Activated T-cell treated with anti-CD3 and anti-CD28 coated beads, Interleukin-2, amount 50 U/mL, for 24 hours (primary cell): ENCODE data around the gene SDK2.

Source experiments
- DNase-seq: peaks from one replicate; pipeline ENCODE4 v3.0.0-alpha.2; 2020
- H3K27ac Mint-ChIP-seq: 2 replicates; pipeline ENCODE4 v1.8.0; 2020; ENCODE audit warnings: mild to moderate bottlenecking, mixed read lengths
- H3K27me3 Mint-ChIP-seq: 2 replicates; pipeline ENCODE4 v1.8.0; 2020; ENCODE audit warnings: mixed read lengths
- H3K36me3 Mint-ChIP-seq: 2 replicates; pipeline ENCODE4 v1.8.0; 2020; ENCODE audit warnings: low read depth, mixed read lengths
- H3K4me1 Mint-ChIP-seq: 2 replicates; pipeline ENCODE4 v1.8.0; 2020; ENCODE audit warnings: low read depth, mixed read lengths
- H3K4me3 Mint-ChIP-seq: 2 replicates; pipeline ENCODE4 v1.8.0; 2020; ENCODE audit warnings: mild to moderate bottlenecking, moderate library complexity, mixed read lengths
- H3K9me3 Mint-ChIP-seq: 2 replicates; pipeline ENCODE4 v1.8.0; 2020; ENCODE audit warnings: mixed read lengths

The SDK2 gene

DNA sequence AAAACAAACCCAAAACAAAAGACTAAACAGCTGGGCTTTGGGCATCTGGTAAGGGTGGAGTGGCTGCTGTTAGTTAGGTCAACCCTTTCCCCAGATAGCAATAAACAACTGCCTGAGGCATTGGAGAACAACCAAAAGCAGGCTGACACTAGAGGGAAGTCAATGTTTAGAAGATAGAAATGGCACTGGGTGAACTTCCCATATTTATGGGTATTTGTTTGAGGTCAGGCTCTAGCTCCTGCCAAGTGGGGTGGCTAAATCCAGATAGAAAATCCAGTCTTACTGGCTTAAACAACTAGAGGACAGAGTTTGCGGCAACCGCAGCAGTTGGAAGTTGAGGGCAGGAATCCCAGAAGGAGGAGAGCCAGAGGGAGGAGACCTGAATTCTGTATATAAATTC lies 79.4 kb downstream of the SDK2 start:
- H3K4me1 Mint-ChIP-seq, result peaks cover 21% of the 10 kb centered on the region
- no peak overlapping the region for H3K27ac Mint-ChIP-seq
- no peaks in the 10 kb centered on the region for H3K36me3 Mint-ChIP-seq
- no peak for DNase-seq
- no peaks in the 10 kb centered on the region for H3K27me3 Mint-ChIP-seq
- no peaks in the 10 kb centered on the region for H3K9me3 Mint-ChIP-seq
- no peak overlapping the region for H3K4me3 Mint-ChIP-seq

DNA sequence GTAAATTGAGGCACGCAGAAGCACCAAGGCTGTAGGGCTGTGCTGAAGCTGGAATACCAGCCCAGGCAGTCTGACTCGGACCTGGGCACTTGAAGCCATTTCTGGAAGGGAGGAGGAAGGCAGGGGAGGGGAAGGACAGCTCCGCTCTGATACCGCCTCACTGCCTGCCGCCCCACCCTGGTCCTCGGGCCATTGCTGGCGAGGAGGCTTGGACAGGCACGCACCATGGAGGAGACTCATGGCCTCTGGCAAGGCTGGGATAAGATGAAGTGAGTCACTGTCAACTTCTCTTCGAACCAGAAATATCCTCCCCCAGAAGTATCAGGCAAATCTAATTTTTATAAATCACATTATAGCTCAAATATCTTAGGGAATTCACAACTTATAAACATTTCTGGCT lies 81.3 kb downstream of the SDK2 start:
- H3K4me3 Mint-ChIP-seq, result no peak overlapping the region
- peaks cover 17% of the 10 kb centered on the region for H3K4me1 Mint-ChIP-seq
- H3K36me3 Mint-ChIP-seq, result no peaks in the 10 kb centered on the region
- H3K9me3 Mint-ChIP-seq, result no peaks in the 10 kb centered on the region
- no peak for DNase-seq
- H3K27me3 Mint-ChIP-seq, result no peaks in the 10 kb centered on the region
- no peak overlapping the region for H3K27ac Mint-ChIP-seq

DNA sequence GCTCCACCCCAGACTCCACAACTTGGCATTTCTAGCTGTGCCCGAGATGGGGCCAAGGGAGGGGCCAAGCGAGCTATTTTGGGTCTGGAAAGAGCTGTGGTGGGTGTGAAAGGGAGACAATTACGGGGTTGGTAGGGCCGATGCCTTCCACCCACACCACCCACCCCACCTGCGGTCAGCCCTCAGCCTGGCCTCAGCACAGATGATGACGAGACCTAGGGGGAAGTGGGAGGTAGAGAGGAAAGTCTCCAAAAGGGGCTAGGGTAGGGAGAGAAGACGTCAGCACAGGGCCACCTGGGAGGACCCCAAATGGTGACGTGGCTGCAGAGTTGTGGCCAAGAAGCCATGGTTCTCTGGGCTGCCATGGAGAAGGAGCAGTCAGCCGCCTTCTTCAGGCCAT lies 83.1 kb downstream of the SDK2 start:
- Mint-ChIP-seq H3K4me1 (peaks cover 5% of the 10 kb centered on the region), H3K4me3 (no peak overlapping the region), H3K27ac (no peak overlapping the region), H3K9me3 (no peaks in the 10 kb centered on the region), H3K27me3 (no peaks in the 10 kb centered on the region), H3K36me3 (no peaks in the 10 kb centered on the region)
- DNase-seq, result no peak

DNA sequence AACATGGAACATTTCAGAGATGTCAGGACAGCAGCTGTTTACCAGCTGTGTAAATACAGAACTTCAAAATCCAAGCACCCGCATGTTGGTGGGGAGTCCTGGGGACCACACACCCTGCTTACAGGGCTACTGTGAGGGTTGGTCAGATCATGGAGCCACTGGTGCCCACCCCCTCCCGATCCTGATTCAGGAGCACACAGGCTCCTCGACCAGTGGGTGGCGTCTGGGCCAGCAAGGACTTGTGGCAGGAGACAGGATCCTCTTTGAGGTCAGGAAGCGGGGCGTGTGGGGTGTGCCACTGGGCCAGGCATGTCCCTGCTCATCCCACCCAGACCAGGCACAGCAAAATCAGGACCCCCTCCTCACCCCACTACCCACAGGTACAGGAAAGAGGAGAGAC lies 83.6 kb downstream of the SDK2 start:
- Mint-ChIP-seq H3K4me1 (peaks cover 5% of the 10 kb centered on the region), H3K36me3 (no peaks in the 10 kb centered on the region), H3K4me3 (no peak overlapping the region), H3K27ac (no peak overlapping the region), H3K9me3 (no peaks in the 10 kb centered on the region), H3K27me3 (no peaks in the 10 kb centered on the region)
- DNase-seq, result no peak

DNA sequence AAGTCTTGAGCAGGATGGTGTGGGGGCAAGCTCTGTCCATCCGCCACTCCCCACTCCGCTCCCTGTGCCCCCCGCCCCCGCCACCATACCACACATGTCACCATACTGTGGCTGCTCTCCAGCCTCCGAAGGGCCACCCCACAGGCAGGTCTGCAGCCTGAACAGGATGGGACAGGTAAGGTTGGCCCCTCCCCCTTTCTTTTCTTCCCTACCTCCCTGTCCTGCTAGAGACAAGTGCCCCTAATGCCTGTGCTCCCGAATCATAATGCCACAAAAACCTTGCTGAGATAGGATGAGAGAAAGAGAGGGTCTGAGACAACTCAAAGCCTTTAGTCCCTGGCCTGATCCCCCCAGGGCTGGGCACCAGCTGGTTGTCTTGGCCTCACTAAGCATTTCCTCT lies 84.7 kb downstream of the SDK2 start:
- DNase-seq, result no peak
- H3K36me3 Mint-ChIP-seq, result no peaks in the 10 kb centered on the region
- H3K27ac Mint-ChIP-seq, result no peak overlapping the region
- peaks cover 5% of the 10 kb centered on the region for H3K4me1 Mint-ChIP-seq
- no peaks in the 10 kb centered on the region for H3K27me3 Mint-ChIP-seq
- H3K9me3 Mint-ChIP-seq, result peaks cover 1% of the 10 kb centered on the region
- H3K4me3 Mint-ChIP-seq, result no peak overlapping the region

DNA sequence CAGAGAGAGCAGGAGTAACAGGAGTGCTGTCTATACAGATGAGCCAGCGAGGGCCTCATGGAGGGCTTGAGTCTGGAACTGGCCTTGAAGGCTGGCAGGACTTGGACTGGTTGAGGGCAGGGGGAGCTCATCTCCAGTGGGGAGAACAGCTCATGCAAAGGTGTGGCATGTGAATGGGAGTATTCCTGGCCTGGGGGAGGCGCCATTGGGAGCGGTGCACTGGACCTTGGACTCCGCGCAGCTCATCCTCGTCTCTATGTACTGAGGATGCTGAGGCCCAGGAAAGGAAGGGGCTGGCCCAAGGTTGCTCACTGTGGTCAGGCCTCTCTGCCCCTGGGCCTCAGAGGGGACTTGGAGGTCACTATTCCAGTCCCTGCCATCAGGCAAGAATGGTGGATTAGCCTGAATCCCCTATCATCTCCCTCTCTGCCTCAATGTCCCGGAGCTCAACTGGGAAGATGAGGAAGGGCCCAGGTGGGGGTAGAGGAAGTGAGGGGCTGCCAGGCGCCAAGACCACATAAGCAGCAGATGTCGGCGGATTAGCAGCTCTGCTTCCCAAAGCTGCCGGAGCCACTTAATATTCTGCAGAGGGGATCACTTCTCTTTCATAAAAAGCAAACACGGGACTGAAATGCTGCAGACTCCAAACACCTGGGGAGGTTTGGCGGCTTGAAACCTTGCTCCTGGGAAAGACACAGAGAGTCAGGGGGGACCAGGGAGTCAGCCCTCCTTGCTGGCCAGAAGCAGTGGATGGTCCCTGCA lies 88.9 kb downstream of the SDK2 start:
- Mint-ChIP-seq H3K36me3 (no peaks in the 10 kb centered on the region), H3K27ac (no peak overlapping the region), H3K4me3 (no peak overlapping the region), H3K27me3 (no peaks in the 10 kb centered on the region), H3K4me1 (peaks cover 12% of the 10 kb centered on the region), H3K9me3 (peaks cover 3% of the 10 kb centered on the region)
- no peak for DNase-seq

DNA sequence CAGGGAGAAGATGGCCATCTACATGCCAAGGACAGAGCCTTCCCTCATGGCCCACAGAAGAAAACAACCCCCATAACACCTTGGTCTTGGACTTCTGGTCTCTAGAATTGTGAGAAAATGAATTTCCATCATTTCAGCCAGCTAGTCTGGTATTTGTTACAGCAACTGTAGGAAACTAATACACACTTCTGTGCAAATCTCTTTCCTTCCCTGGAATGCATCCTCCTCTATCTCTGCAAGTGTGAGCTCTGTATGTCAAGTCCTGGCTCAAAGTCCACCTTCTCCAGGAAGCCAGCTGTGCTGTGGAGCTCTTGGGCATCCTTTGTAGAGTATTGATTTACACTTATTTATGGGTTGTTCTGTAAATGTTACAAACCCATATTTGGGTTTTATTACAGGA lies 89.7 kb downstream of the SDK2 start:
- H3K4me1 Mint-ChIP-seq, result peaks cover 12% of the 10 kb centered on the region
- no peaks in the 10 kb centered on the region for H3K27me3 Mint-ChIP-seq
- H3K4me3 Mint-ChIP-seq, result no peak overlapping the region
- no peak for DNase-seq
- no peaks in the 10 kb centered on the region for H3K36me3 Mint-ChIP-seq
- H3K9me3 Mint-ChIP-seq, result peaks cover 3% of the 10 kb centered on the region
- no peak overlapping the region for H3K27ac Mint-ChIP-seq

DNA sequence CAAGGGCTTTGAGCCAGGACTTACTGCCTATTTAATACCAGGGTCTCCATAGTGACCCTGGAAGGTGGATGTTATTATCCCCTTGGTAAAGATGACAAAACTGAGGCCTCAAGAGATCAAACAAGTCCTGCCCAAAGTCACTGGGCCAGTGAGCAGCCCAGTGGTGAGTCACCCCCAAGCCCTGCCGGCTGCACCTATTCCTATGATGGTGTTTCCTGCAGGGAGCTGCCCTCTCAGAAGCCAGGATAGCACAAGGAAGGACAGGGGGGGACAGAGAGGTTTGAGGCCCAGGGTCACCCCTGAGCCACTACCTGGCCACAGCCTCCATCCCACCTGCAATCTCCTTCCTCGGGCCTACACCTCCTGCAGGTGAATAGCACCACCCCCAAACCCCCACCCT lies 90.9 kb downstream of the SDK2 start:
- H3K9me3 Mint-ChIP-seq, result peaks cover 3% of the 10 kb centered on the region
- no peak overlapping the region for H3K4me3 Mint-ChIP-seq
- DNase-seq, result no peak
- no peaks in the 10 kb centered on the region for H3K27me3 Mint-ChIP-seq
- H3K27ac Mint-ChIP-seq, result no peak overlapping the region
- H3K4me1 Mint-ChIP-seq, result peaks cover 9% of the 10 kb centered on the region
- H3K36me3 Mint-ChIP-seq, result no peaks in the 10 kb centered on the region

DNA sequence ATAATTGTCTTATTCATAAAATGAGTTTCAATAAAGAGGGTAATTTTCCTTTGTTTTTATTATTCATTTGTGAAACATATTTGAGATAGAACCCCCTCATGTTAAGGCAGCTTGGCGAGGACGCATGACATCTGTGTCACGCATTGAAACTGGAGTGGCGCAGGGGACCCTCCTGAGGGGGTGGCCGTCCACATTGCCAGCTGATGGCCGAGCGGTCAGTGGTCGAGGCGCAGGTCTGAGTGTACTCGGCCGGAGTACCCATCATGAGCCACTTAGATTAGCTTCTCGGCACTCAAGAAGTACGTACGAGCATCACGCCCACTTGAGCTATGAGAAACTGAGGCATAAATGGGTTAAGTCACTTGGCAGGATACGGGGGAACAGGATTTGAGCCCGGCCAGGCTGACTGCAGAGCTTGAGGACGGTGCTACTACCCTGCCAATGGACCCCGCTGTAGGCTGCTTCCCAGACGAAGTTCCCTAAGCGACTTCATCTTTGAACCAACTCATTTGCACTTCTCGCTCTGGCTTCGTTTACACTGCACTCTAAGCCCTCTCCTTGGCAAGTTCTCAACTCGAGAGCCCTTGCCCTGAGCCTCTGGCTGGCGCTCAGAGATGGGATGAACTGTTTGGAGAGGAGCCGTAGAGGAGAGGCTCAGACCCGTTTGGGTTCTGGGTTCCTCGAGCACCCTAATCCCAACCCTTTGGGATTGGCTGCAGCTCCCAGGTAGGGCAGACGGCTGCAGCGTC lies 91.8 kb downstream of the SDK2 start:
- Mint-ChIP-seq H3K27me3 (no peaks in the 10 kb centered on the region), H3K4me1 (peaks cover 12% of the 10 kb centered on the region), H3K4me3 (peak overlapping the region; percentile 79), H3K27ac (no peak overlapping the region), H3K36me3 (no peaks in the 10 kb centered on the region), H3K9me3 (peaks cover 3% of the 10 kb centered on the region)
- no peak for DNase-seq

DNA sequence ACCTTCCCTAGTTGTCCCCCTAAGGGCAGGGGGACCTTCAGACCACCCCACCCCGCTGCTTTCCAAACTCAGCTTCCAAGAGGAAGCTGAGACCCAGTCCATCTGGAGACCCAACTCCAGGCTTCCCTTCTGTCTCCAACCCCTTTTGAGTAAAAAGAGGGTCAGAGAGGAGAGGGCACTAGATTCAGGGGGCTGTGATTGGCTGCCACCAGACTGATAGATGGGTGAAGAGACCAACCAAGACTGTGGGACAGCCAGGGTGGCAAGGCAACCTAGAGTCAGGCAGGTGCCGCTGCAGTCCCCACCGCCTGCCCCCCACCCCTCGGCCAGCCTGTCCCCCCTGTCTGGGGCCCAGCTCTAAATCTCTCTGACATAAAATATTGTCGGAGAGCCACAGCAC lies 92.5 kb downstream of the SDK2 start:
- peak; percentile 43 for DNase-seq
- H3K9me3 Mint-ChIP-seq, result peaks cover 3% of the 10 kb centered on the region
- H3K27ac Mint-ChIP-seq, result no peak overlapping the region
- H3K27me3 Mint-ChIP-seq, result no peaks in the 10 kb centered on the region
- H3K4me3 Mint-ChIP-seq, result peak overlapping the region; percentile 79
- no peaks in the 10 kb centered on the region for H3K36me3 Mint-ChIP-seq
- H3K4me1 Mint-ChIP-seq, result peaks cover 19% of the 10 kb centered on the region

DNA sequence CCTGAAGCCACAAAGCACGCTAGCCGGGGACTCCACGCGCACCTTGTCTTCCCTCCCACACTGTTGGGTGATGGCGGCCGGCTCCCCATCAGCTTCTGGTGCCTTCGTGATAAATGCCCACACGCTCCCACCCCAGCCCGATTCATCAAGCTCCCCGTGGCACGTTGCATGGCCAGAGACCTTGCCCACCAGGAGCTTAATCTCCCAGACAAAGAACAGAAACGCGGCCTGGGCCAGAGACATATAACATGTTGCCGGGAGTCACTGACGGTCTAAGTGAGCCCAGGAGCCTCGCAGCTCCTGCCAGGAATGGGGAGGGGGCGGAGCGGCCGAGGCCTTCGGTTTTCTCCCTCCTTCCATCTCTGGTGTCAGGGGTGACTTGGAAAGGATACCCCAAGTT lies 93.1 kb downstream of the SDK2 start:
- DNase-seq, result no peak
- Mint-ChIP-seq H3K9me3 (peaks cover 3% of the 10 kb centered on the region), H3K27me3 (no peaks in the 10 kb centered on the region), H3K27ac (no peak overlapping the region), H3K4me3 (no peak overlapping the region), H3K36me3 (no peaks in the 10 kb centered on the region), H3K4me1 (peaks cover 22% of the 10 kb centered on the region)

DNA sequence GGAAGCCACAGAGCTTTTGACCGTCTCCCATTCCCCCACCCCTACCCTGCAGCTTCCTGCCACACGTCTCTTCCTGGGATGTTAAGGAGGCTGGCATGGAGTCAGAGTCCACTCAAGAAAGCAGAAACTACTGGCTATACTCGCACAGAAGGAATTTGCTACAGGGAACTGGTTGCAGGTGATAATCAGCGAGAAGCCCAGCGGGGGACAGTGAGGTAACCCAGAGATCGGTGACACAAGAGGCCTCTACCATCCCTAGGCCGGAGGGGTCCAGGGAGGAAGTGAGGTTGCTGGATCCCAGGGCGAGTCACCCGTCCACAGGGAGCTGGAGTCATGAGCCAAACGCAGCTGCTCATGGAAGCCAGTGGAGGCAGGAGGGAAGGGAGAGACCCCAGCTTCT lies 93.7 kb downstream of the SDK2 start:
- no peak for DNase-seq
- Mint-ChIP-seq H3K36me3 (no peaks in the 10 kb centered on the region), H3K9me3 (peaks cover 3% of the 10 kb centered on the region), H3K27me3 (no peaks in the 10 kb centered on the region), H3K4me1 (peaks cover 22% of the 10 kb centered on the region), H3K27ac (no peak overlapping the region), H3K4me3 (no peak overlapping the region)

DNA sequence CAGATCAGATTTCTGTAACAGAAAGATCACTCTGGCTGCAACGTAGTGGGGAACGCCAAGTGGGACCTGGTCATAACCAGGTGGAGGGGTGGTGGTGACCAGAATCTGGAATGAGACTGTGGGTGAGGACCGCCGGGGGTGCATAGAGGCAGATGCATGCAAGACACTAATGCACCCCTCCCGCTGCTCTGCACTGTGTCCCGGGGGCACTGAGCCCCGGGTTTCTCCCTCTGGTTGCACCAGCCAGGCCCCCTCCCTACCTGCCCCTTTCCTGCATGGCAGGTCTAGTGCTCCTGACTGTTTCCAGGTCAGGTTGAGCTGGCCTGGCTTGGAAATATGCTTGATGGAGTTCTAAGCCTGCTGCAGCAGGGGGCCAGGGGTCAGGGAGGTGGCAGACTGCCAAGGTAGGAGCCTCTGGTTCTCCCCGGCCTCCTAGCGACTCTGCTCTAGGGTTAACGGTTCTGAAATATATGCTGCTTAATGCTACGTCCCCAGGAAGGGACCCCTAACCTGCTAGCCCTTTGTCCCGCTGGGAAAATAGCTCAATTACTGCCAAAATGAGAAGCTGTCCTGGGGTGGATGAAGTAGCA lies 94.3 kb downstream of the SDK2 start:
- Mint-ChIP-seq H3K27ac (no peak overlapping the region), H3K9me3 (peaks cover 3% of the 10 kb centered on the region), H3K36me3 (no peaks in the 10 kb centered on the region), H3K27me3 (no peaks in the 10 kb centered on the region), H3K4me1 (peaks cover 24% of the 10 kb centered on the region), H3K4me3 (no peak overlapping the region)
- no peak for DNase-seq

DNA sequence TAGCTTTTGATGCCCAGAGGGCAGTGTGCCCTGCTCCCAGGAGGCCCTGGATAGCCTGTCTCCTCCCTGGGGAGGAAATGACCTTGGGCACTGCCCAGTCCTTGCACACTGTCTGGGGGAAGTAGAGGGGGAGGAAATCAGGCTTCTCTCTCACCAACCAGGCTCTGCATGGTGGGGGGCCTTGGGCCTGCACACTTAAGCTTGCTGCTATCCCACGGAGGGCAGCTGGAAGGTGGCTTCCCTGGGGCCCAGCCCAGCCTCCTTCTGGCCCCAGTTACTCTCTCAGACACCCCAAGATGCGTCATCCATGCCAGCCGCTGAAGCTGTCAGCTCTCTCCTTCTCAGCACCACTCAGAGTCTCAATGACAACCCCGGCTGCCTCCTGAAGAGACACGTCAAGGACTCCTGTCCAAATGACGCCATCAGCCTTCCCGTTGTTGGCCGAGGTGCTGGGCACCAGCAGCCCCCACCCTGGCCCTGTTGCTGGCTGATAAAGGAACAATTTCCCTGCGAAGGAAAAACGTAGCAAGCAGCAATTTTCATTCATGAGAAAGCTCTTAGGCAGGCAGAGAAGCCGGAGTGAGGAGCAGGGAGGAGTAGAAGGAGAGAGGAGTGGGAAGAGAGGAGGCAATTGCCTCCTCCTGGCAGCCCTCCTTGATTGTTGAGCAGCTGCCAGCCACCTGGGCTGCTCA lies 95.5 kb downstream of the SDK2 start:
- H3K4me1 Mint-ChIP-seq, result peaks cover 24% of the 10 kb centered on the region
- H3K4me3 Mint-ChIP-seq, result no peak overlapping the region
- no peak for DNase-seq
- H3K27me3 Mint-ChIP-seq, result no peaks in the 10 kb centered on the region
- no peak overlapping the region for H3K27ac Mint-ChIP-seq
- H3K9me3 Mint-ChIP-seq, result no peaks in the 10 kb centered on the region
- no peaks in the 10 kb centered on the region for H3K36me3 Mint-ChIP-seq

DNA sequence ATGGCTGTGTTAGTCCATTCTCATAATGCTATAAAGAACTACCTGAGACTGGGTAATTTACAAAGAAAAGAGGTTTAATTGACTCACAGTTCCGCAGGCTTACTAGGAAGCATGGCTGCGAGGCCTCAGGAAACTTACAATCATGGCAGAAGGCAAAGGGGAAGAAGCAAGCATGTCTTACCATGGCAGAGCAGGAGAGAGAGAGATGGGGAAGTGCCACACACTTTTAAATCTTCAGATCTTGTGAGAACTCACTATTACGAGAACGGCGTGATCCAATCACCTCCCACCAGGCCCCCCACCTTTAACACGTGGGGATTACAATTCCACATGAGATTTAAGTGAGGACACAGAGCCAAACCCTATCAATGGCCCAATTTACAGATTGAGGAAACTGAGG lies 96.5 kb downstream of the SDK2 start:
- H3K27ac Mint-ChIP-seq, result no peak overlapping the region
- H3K9me3 Mint-ChIP-seq, result no peaks in the 10 kb centered on the region
- no peaks in the 10 kb centered on the region for H3K27me3 Mint-ChIP-seq
- no peaks in the 10 kb centered on the region for H3K36me3 Mint-ChIP-seq
- no peak overlapping the region for H3K4me3 Mint-ChIP-seq
- no peak for DNase-seq
- peaks cover 24% of the 10 kb centered on the region for H3K4me1 Mint-ChIP-seq
